Adrenal gland (tissue), 5 donors: ENCODE data around the gene CPT1C.

Source experiments
- POLR2A ChIP-seq, 2 donors: fragments of 450-650 bp; IDR thresholded peaks; one replicate each; pipeline ENCODE4 v1.6.1; 2017; ENCODE audit warnings: antibody characterized with exemption in 2 of 2, mild to moderate bottlenecking in 2 of 2, moderate library complexity in 1 of 2
- TF ChIP-seq, protein P1 (sequence below), 6 experiments: fragments of 450-650 bp in 4 of 6; fragments of 200-600 bp in 2 of 6; sonication (generic) in 1 of 6; IDR thresholded peaks; 1 replicate in 5 of 6; 2 replicates in 1 of 6; pipeline versions ENCODE4 v1.5.1 to v1.8.0; 2016 to 2021; ENCODE audit warnings: antibody characterized with exemption in 6 of 6, mild to moderate bottlenecking in 2 of 6, moderate library complexity in 1 of 6
- donor health status: DM: no; HTN: no; CAD: no.

DNA sequence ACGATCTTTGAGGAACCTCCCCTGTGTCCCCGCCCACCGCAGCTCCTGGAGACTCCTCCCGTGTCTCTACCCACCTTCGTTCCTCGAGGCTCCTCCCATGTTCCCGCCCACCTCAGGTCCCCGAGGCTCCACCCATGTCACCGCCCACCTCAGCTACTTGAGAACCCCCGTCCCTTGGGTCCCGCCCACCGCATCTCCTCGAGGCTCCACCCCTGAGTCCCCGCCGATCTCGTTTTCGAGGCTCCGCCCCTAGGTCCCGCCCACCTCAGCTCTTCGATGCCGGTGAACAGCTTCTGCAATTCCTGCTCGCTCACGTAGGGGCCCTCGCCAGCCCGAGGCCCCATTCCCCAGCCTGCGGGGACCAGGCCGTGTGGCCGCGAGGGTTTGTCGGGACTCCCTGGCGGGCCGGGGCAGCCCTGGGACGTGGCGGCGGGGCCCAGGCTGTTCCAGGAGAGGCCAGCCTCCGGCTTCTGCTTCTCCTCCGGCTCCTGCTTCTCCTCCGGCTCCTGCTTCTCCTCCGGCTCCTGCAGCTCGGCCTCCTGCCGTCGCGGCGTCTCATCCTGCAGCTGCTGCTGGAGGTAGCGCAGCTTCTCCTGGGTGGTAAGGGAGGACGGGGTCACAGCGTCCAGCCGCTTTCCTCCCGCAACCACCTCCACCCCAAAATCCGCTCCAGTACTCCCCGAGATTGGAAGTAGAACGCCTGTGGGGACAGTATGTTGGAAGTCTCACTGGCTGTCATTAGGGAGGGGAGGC lies 55.5 kb downstream of the CPT1C start:
- TF ChIP-seq, protein P1, sequence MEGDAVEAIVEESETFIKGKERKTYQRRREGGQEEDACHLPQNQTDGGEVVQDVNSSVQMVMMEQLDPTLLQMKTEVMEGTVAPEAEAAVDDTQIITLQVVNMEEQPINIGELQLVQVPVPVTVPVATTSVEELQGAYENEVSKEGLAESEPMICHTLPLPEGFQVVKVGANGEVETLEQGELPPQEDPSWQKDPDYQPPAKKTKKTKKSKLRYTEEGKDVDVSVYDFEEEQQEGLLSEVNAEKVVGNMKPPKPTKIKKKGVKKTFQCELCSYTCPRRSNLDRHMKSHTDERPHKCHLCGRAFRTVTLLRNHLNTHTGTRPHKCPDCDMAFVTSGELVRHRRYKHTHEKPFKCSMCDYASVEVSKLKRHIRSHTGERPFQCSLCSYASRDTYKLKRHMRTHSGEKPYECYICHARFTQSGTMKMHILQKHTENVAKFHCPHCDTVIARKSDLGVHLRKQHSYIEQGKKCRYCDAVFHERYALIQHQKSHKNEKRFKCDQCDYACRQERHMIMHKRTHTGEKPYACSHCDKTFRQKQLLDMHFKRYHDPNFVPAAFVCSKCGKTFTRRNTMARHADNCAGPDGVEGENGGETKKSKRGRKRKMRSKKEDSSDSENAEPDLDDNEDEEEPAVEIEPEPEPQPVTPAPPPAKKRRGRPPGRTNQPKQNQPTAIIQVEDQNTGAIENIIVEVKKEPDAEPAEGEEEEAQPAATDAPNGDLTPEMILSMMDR (IDR thresholded peaks at IDR 0.05), result no peak
- TF ChIP-seq POLR2A (IDR thresholded peaks at IDR 0.05), result no peak
